GM23338 (cell line): Measurements from ENCODE around the gene RASL10B. TPM values are rescaled to one million over a fixed set of nuclear protein-coding genes. Genes with fewer than 3 reads are reported as not detected.

Experiments
- ATAC-seq: fragments of 200-7000 bp; cut with Tn5 transposase; 3 replicates; pipeline ENCODE4 v1.9.1; 2020
- DNase-seq: peaks from one replicate; pipeline ENCODE4 v3.0.0-alpha.2; 2015; ENCODE audit warnings: low spot score
- H2AFZ ChIP-seq: fragments of 200-600 bp; sonication (generic); 2 replicates; pipeline ENCODE4 v1.8.0; 2016; ENCODE audit warnings: antibody characterized with exemption, mild to moderate bottlenecking, moderate library complexity
- H3F3A ChIP-seq: fragments of 200-600 bp; sonication (generic); replicated peaks from 2 replicates; pipeline ENCODE4 v1.8.0; 2017; ENCODE audit warnings: antibody characterized with exemption, mixed run types, low read depth
- H3K27ac ChIP-seq: fragments of 200-600 bp; sonication (generic); 2 replicates; pipeline ENCODE4 v1.6.1; 2016; ENCODE audit warnings: low read depth
- H3K27me3 ChIP-seq: fragments of 200-600 bp; sonication (generic); 2 replicates; pipeline ENCODE4 v1.8.0; 2016; ENCODE audit warnings: mild to moderate bottlenecking, mixed run types, moderate library complexity; ENCODE audit not compliant: insufficient read depth
- H3K36me3 ChIP-seq: fragments of 200-600 bp; sonication (generic); 2 replicates; pipeline ENCODE4 v1.8.0; 2016; ENCODE audit warnings: mild to moderate bottlenecking; ENCODE audit not compliant: insufficient read depth
- H3K4me1 ChIP-seq: fragments of 200-600 bp; sonication (generic); 2 replicates; pipeline ENCODE4 v1.8.0; 2016; ENCODE audit warnings: mild to moderate bottlenecking, moderate library complexity; ENCODE audit not compliant: insufficient read depth
- H3K4me2 ChIP-seq: fragments of 200-600 bp; sonication (generic); 2 replicates; pipeline ENCODE4 v1.7.1; 2017; ENCODE audit warnings: mixed run types
- H3K4me3 ChIP-seq: fragments of 200-600 bp; sonication (generic); 2 replicates; pipeline ENCODE4 v1.6.1; 2016; ENCODE audit warnings: mixed run types
- H3K79me2 ChIP-seq: fragments of 200-600 bp; sonication (generic); replicated peaks from 2 replicates; pipeline ENCODE4 v1.8.0; 2017; ENCODE audit warnings: mild to moderate bottlenecking; ENCODE audit not compliant: insufficient read depth
- H3K9me2 ChIP-seq: fragments of 200-600 bp; sonication (generic); 2 replicates; pipeline ENCODE4 v1.8.0; 2017; ENCODE audit not compliant: insufficient read depth
- H4K20me1 ChIP-seq: fragments of 200-600 bp; sonication (generic); replicated peaks from 2 replicates; pipeline ENCODE4 v1.8.0; 2017; ENCODE audit warnings: mild to moderate bottlenecking; ENCODE audit not compliant: insufficient read depth
- H3K27ac Mint-ChIP-seq: 2 replicates; pipeline ENCODE4 v1.8.0; 2020; ENCODE audit warnings: inconsistent platforms, mild to moderate bottlenecking, moderate library complexity, mixed read lengths
- H3K27me3 Mint-ChIP-seq: 3 replicates; pipeline ENCODE4 v1.8.0; 2022; ENCODE audit warnings: low read depth, mild to moderate bottlenecking, moderate library complexity, mixed read lengths, inconsistent platforms; ENCODE audit not compliant: insufficient read depth, poor library complexity
- H3K36me3 Mint-ChIP-seq: 3 replicates; pipeline ENCODE4 v1.8.0; 2021; ENCODE audit warnings: low read depth, mild to moderate bottlenecking, inconsistent platforms, moderate library complexity, mixed read lengths
- H3K4me1 Mint-ChIP-seq: 3 replicates; pipeline ENCODE4 v1.8.0; 2020; ENCODE audit warnings: mild to moderate bottlenecking, inconsistent platforms, mixed read lengths
- H3K4me3 Mint-ChIP-seq: 3 replicates; pipeline ENCODE4 v1.8.0; 2021; ENCODE audit warnings: moderate library complexity, mild to moderate bottlenecking, inconsistent platforms, mixed read lengths
- H3K9me3 Mint-ChIP-seq: 3 replicates; pipeline ENCODE4 v1.8.0; 2020; ENCODE audit warnings: moderate library complexity, mild to moderate bottlenecking, inconsistent platforms, mixed read lengths
- CREB1 ChIP-seq: fragments of 250-450 bp; sonication (Bioruptor Pico); IDR thresholded peaks from 2 replicates; pipeline ENCODE4 v1.5.0; 2020; ENCODE audit warnings: low read depth, mild to moderate bottlenecking, moderate library complexity
- CTCF ChIP-seq, 2 experiments: fragments of 200-600 bp in 1 of 2; sonication (generic) in 1 of 2; conservative IDR thresholded peaks; 2 replicates each; pipeline versions ENCODE4 v1.5.1 to v1.6.1; 2016 to 2017; ENCODE audit warnings: antibody characterized with exemption in 2 of 2, low read depth in 2 of 2, mild to moderate bottlenecking in 2 of 2, moderate library complexity in 1 of 2
- ETS1 ChIP-seq: IDR thresholded peaks from 2 replicates; pipeline ENCODE4 v1.6.1; 2016; ENCODE audit warnings: antibody characterized with exemption
- EZH2phosphoT487 ChIP-seq: fragments of 200-600 bp; sonication (generic); IDR thresholded peaks from one replicate; pipeline ENCODE4 v1.8.1; 2018; ENCODE audit warnings: antibody characterized with exemption; ENCODE audit not compliant: unreplicated experiment
- NANOG ChIP-seq: IDR thresholded peaks from 2 replicates; pipeline ENCODE4 v1.6.1; 2016; ENCODE audit warnings: antibody characterized with exemption, borderline replicate concordance
- POLR2AphosphoS5 ChIP-seq: IDR thresholded peaks from 2 replicates; pipeline ENCODE4 v1.6.1; 2016; ENCODE audit warnings: antibody characterized with exemption, low read depth
- REST ChIP-seq: IDR thresholded peaks from one replicate; pipeline ENCODE4 v1.6.1; 2018; ENCODE audit warnings: antibody characterized with exemption; ENCODE audit not compliant: unreplicated experiment
- ZNF114 ChIP-seq: fragments of 250-450 bp; sonication (Bioruptor Pico); IDR thresholded peaks from 2 replicates; pipeline ENCODE4 v1.5.0; 2020; ENCODE audit warnings: mild to moderate bottlenecking, moderate library complexity
- ZNF462 ChIP-seq: fragments of 250-450 bp; sonication (Bioruptor Pico); IDR thresholded peaks from 2 replicates; pipeline ENCODE4 v1.5.0; 2020; ENCODE audit warnings: mild to moderate bottlenecking, moderate library complexity
- polyA plus RNA-seq: library from polyadenylated mRNA; unstranded; fragments of >200 nt; fragmentation: Nextera tagmentation; extraction: Ambion mirVana; gene quantifications from 2 replicates; pipeline ENCODE4 v1.2.1, GENCODE V29; 2016
- total RNA-seq: library from RNA; depleted of rRNA; stranded (reverse); fragments of >200 nt; shearing (Covaris generic); gene quantifications from 2 replicates; pipeline ENCODE4 v1.2.3, GENCODE V29; 2014

Gene RASL10B
- total and polyA plus RNA-seq, 2 experiments from 2014 or later, result 7.1 to 26.2 TPM

- no peak for TF ChIP-seq ZNF114
- no peak for TF ChIP-seq NANOG
- no peak for TF ChIP-seq REST
- no peak for TF ChIP-seq ETS1
- TF ChIP-seq POLR2AphosphoS5, result no peak
- TF ChIP-seq CREB1 (CRISPR knock-in tag), result no peak
- TF ChIP-seq CTCF (conservative IDR thresholded peaks at IDR 0.05; ENCODE audit: low read depth in 2 of 2), result no peak
- TF ChIP-seq EZH2phosphoT487, result no peak
- TF ChIP-seq ZNF462 (CRISPR knock-in tag), result no peak
- Mint-ChIP-seq H3K27ac (no peak overlapping the region), H3K4me1 (no peaks in the 10 kb centered on the region), H3K27me3 (peaks cover 3% of the 10 kb centered on the region), H3K4me3 (no peak overlapping the region), H3K9me3 (no peaks in the 10 kb centered on the region), H3K36me3 (peaks cover 23% of the 10 kb centered on the region)
- no peak for ATAC-seq
- Histone ChIP-seq H2AFZ (no peak overlapping the region), H3K4me1 (no peaks in the 10 kb centered on the region), H3K27ac (no peak overlapping the region), H3F3A (no peaks in the 10 kb centered on the region), H3K4me3 (no peak overlapping the region), H3K79me2 (no peaks in the 10 kb centered on the region), H3K9me2 (no peaks in the 10 kb centered on the region), H3K4me2 (no peak overlapping the region), H3K36me3 (peaks cover 19% of the 10 kb centered on the region), H4K20me1 (peaks cover 4% of the 10 kb centered on the region), H3K27me3 (no peaks in the 10 kb centered on the region)
- DNase-seq, result no peak
These were observed 18.2 kb upstream of the RASL10B start for GRCh38 chr17:35713069-35713728.
